ENCODE data around the gene ANKRD13A. TPM values are rescaled to one million over a fixed set of nuclear protein-coding genes. Genes with fewer than 3 reads are reported as not detected.

The ANKRD13A gene
- polyA plus RNA-seq, 1 of the 3 experiments (the other 2 are of a cell fraction): 42.8 TPM

DNA sequence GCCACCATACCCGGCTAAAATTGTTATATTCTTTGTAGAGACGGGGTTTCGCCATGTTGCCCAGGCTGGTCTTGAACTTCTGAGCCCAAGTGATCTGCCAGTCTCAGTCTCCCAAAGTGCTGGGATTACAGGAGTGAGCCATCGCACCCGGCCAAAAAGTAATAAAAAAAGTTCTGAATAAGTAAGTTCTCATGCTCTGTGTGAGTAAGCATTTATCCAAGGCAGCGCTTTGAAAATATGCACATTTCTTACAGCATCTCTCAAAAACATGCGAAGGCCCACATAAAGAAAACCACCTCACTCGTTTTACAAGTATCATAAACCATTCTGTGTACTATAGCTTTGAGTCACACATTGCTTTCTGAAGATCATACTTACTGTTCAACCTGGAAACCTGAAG is 11.6 kb upstream of the ANKRD13A start:
- peaks cover 4% of the 10 kb centered on the region for H3F3A ChIP-seq (replicated peaks; ENCODE audit: insufficient read depth)
- POLR2A ChIA-PET: no interaction called here
- no peaks in the 10 kb centered on the region for H3K9me3 ChIP-seq
- no peak overlapping the region for H3K9ac ChIP-seq
- no peaks in the 10 kb centered on the region for H4K20me1 ChIP-seq (ENCODE audit: insufficient read depth)
- H2AFZ ChIP-seq (ENCODE audit: low read depth): no peak overlapping the region
- CTCF ChIA-PET: no interaction called here
- H3K4me1 ChIP-seq (ENCODE audit: control insufficient read depth in 1 of 2, insufficient read depth in 2 of 2, low read depth in 1 of 2, low read length in 1 of 2): no peaks in the 10 kb centered on the region; a peak in 1 of 4 replicates
- H3K36me3 ChIP-seq (replicated peaks in 1 of 2; ENCODE audit: control insufficient read depth in 1 of 2, insufficient read depth in 2 of 2, low read length in 1 of 2): peaks cover 44 to 57% of the 10 kb centered on the region in 2 experiments
- TF ChIP-seq CHD2 (IDR thresholded peaks at IDR 0.05; ENCODE audit: low read length, partially characterized antibody): no peak
- no peak for TF ChIP-seq FOSL2 (IDR thresholded peaks at IDR 0.05; ENCODE audit: borderline replicate concordance, low read depth)
- no peak for TF ChIP-seq FOXM1 (IDR thresholded peaks at IDR 0.05; ENCODE audit: low read depth)
- TF ChIP-seq MXI1 (IDR thresholded peaks at IDR 0.05; ENCODE audit: low read depth, low read length): no peak
- no peak for TF ChIP-seq RCOR1 (IDR thresholded peaks at IDR 0.05; ENCODE audit: low read length)
- no peak for TF ChIP-seq GATA2 (CRISPR knock-in tag; IDR thresholded peaks at IDR 0.05)
- TF ChIP-seq SMC3 (IDR thresholded peaks at IDR 0.05; ENCODE audit: low read depth, low read length): no peak
- no peak for TF ChIP-seq TCF12 (IDR thresholded peaks at IDR 0.05)
- no peak for TF ChIP-seq JUND (IDR thresholded peaks at IDR 0.05)
- no peak for TF ChIP-seq RAD21 (IDR thresholded peaks at IDR 0.05; ENCODE audit: low read length)
- no peak for TF ChIP-seq PBX3 (IDR thresholded peaks at IDR 0.05)
- TF ChIP-seq NFIC (IDR thresholded peaks at IDR 0.05; ENCODE audit: borderline replicate concordance): no peak
- no peak for TF ChIP-seq EZH2phosphoT487 (IDR thresholded peaks at IDR 0.05; ENCODE audit: borderline replicate concordance, low read depth)
- no peak for TF ChIP-seq TAF1 (IDR thresholded peaks at IDR 0.05; ENCODE audit: borderline replicate concordance, low read depth, low read length)
- TF ChIP-seq FOXJ3 (CRISPR knock-in tag; IDR thresholded peaks at IDR 0.05): no peak
- no peak overlapping the region for H3K4me3 ChIP-seq (ENCODE audit: low read depth in 2 of 2, low read length in 1 of 2)
- WGBS (ENCODE audit: low lambda C conversion rate): 95% methylated on average over 8 of the region's 8 CpGs
- no peak for DNase-seq
- no peaks in the 10 kb centered on the region for H3K9me2 ChIP-seq
- H3K27ac ChIP-seq (ENCODE audit: low read depth in 2 of 2, low read length in 1 of 2): no peak overlapping the region
- H3K4me2 ChIP-seq: no peak overlapping the region
- no peaks in the 10 kb centered on the region for H3K27me3 ChIP-seq (ENCODE audit: insufficient read depth)
- peaks cover 29% of the 10 kb centered on the region for H3K79me2 ChIP-seq (ENCODE audit: insufficient read depth)

- H3K9ac ChIP-seq: no peak overlapping the region
- peaks cover under 1% of the 10 kb centered on the region in 2 experiments; a peak in 3 of 4 replicates for H3K4me1 ChIP-seq (ENCODE audit: control insufficient read depth in 1 of 2, insufficient read depth in 2 of 2, low read depth in 1 of 2, low read length in 1 of 2)
- TF ChIP-seq TEAD4 (IDR thresholded peaks at IDR 0.05; ENCODE audit: borderline replicate concordance, insufficient read depth) (no peak), POLR2AphosphoS5 (IDR thresholded peaks at IDR 0.05; ENCODE audit: low read depth, low read length) (no peak), NFIC (IDR thresholded peaks at IDR 0.05; ENCODE audit: borderline replicate concordance) (no peak), JUND (IDR thresholded peaks at IDR 0.05) (no peak), MEF2A (IDR thresholded peaks at IDR 0.05; ENCODE audit: borderline replicate concordance, low read depth) (no peak), EP300 (IDR thresholded peaks at IDR 0.05; ENCODE audit: borderline replicate concordance in 1 of 2, low read depth in 1 of 2, low read length in 1 of 2) (no peak), ELF1 (IDR thresholded peaks at IDR 0.05) (no peak), GABPA (IDR thresholded peaks at IDR 0.05; ENCODE audit: low read depth) (no peak)
- no peak overlapping the region for H3K4me2 ChIP-seq
- no peak overlapping the region for H3K4me3 ChIP-seq (ENCODE audit: low read depth in 2 of 2, low read length in 1 of 2)
- no peaks in the 10 kb centered on the region for H3K9me2 ChIP-seq
- no peaks in the 10 kb centered on the region for H4K20me1 ChIP-seq (ENCODE audit: insufficient read depth)
- H2AFZ ChIP-seq (ENCODE audit: low read depth): no peak overlapping the region
- 90% methylated on average over 10 of the region's 10 CpGs for WGBS (ENCODE audit: low lambda C conversion rate)
- POLR2A ChIA-PET: no interaction called here
- DNase-seq: no peak
- no peaks in the 10 kb centered on the region for H3K9me3 ChIP-seq
- CTCF ChIA-PET: no interaction called here
- no peaks in the 10 kb centered on the region for H3F3A ChIP-seq (replicated peaks; ENCODE audit: insufficient read depth)
- no peak overlapping the region for H3K27ac ChIP-seq (ENCODE audit: low read depth in 2 of 2, low read length in 1 of 2)
- peaks cover 40 to 52% of the 10 kb centered on the region in 2 experiments for H3K36me3 ChIP-seq (replicated peaks in 1 of 2; ENCODE audit: control insufficient read depth in 1 of 2, insufficient read depth in 2 of 2, low read length in 1 of 2)
- H3K27me3 ChIP-seq (ENCODE audit: insufficient read depth): no peaks in the 10 kb centered on the region
- H3K79me2 ChIP-seq (ENCODE audit: insufficient read depth): peaks cover 36% of the 10 kb centered on the region
These were observed 11.0 kb upstream of the ANKRD13A start for GRCh38 chr12:109988274-109988673.

All from SK-N-SH (cell line).